Measurements from ENCODE around the gene PCK1. TPM values are rescaled to one million over a fixed set of nuclear protein-coding genes. Genes with fewer than 3 reads are reported as not detected.

PCK1 gene
- total RNA-seq, 1 experiment from 2014 or later = 0.17 TPM

- no peaks in the 10 kb centered on the region for H3K36me3 Mint-ChIP-seq
- H3K27ac Mint-ChIP-seq = no peak overlapping the region
- TF ChIP-seq ZSCAN18 (CRISPR knock-in tag; IDR thresholded peaks at IDR 0.05) (no peak), MXD4 (CRISPR knock-in tag; IDR thresholded peaks at IDR 0.05; ENCODE audit: borderline replicate concordance) (no peak)
- H3K4me1 Mint-ChIP-seq = no peaks in the 10 kb centered on the region
- no peaks in the 10 kb centered on the region for H3K9me3 Mint-ChIP-seq
- H3K4me3 Mint-ChIP-seq = no peak overlapping the region
- ATAC-seq = no peak
- no peak for DNase-seq (ENCODE audit: low spot score)
- CTCF ChIA-PET = no interaction called here
- no peaks in the 10 kb centered on the region for H3K27me3 Mint-ChIP-seq (ENCODE audit: low read depth)
- POLR2A ChIA-PET = no interaction called here
Measured at GRCh38 chr20:57562541-57563465, 1.9 kb downstream of the PCK1 start.

GRCh38 chr20:57563522-57563921 lies 2.6 kb downstream of the PCK1 start:
- H3K9me3 Mint-ChIP-seq = no peaks in the 10 kb centered on the region
- no peaks in the 10 kb centered on the region for H3K36me3 Mint-ChIP-seq
- H3K4me3 Mint-ChIP-seq = no peak overlapping the region
- no peak for ATAC-seq
- no peak overlapping the region for H3K27ac Mint-ChIP-seq
- ChIA-PET POLR2A (no interaction called here), CTCF (interaction anchor here (1.2 kb wide), 1 partner anchor 10 kb away, joined by 4 read pairs; no protein-coding TSS in a partner anchor)
- DNase-seq (ENCODE audit: low spot score) = no peak
- H3K4me1 Mint-ChIP-seq = 0 out of 2 replicates have a peak, but pooled peaks cover 2% of the 10 kb centered on the region
- TF ChIP-seq ZNF219 (CRISPR knock-in tag; IDR thresholded peaks at IDR 0.05; ENCODE audit: borderline replicate concordance) (no peak), SOX15 (CRISPR knock-in tag; IDR thresholded peaks at IDR 0.05) (no peak), FOXJ3 (CRISPR knock-in tag; IDR thresholded peaks at IDR 0.05; ENCODE audit: borderline replicate concordance) (no peak), PRDM15 (CRISPR knock-in tag; IDR thresholded peaks at IDR 0.05) (no peak), TEAD1 (CRISPR knock-in tag; IDR thresholded peaks at IDR 0.05) (no peak), ZNF121 (CRISPR knock-in tag; IDR thresholded peaks at IDR 0.05) (no peak), ZNF425 (CRISPR knock-in tag; conservative IDR thresholded peaks at IDR 0.05) (no peak), ZNF232 (CRISPR knock-in tag; IDR thresholded peaks at IDR 0.05) (no peak), ZBTB21 (CRISPR knock-in tag; IDR thresholded peaks at IDR 0.05; ENCODE audit: borderline replicate concordance) (no peak), NFYB (CRISPR knock-in tag; conservative IDR thresholded peaks at IDR 0.05; ENCODE audit: low read depth) (no peak)
- TF ChIP-seq, protein P1, sequence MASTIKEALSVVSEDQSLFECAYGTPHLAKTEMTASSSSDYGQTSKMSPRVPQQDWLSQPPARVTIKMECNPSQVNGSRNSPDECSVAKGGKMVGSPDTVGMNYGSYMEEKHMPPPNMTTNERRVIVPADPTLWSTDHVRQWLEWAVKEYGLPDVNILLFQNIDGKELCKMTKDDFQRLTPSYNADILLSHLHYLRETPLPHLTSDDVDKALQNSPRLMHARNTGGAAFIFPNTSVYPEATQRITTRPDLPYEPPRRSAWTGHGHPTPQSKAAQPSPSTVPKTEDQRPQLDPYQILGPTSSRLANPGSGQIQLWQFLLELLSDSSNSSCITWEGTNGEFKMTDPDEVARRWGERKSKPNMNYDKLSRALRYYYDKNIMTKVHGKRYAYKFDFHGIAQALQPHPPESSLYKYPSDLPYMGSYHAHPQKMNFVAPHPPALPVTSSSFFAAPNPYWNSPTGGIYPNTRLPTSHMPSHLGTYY (CRISPR knock-in tag; IDR thresholded peaks at IDR 0.05) = no peak
- TF ChIP-seq, protein P2, sequence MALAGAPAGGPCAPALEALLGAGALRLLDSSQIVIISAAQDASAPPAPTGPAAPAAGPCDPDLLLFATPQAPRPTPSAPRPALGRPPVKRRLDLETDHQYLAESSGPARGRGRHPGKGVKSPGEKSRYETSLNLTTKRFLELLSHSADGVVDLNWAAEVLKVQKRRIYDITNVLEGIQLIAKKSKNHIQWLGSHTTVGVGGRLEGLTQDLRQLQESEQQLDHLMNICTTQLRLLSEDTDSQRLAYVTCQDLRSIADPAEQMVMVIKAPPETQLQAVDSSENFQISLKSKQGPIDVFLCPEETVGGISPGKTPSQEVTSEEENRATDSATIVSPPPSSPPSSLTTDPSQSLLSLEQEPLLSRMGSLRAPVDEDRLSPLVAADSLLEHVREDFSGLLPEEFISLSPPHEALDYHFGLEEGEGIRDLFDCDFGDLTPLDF (CRISPR knock-in tag; IDR thresholded peaks at IDR 0.05) = no peak
- H3K27me3 Mint-ChIP-seq (ENCODE audit: low read depth) = no peaks in the 10 kb centered on the region

Data from WTC11 (cell line).